Activated gamma-delta T cell treated with anti-CD3 and anti-CD28 coated beads, Interleukin-2, amount 50 U/mL, for 16 hours (primary cell): ENCODE data around the gene SPINK4.

ENCODE experiments used
- DNase-seq: peaks from one replicate; pipeline ENCODE4 v3.0.0-alpha.2; 2020; ENCODE audit warnings: low read depth

SPINK4 gene

GRCh38 chr9:33229359-33230114 lies 10.4 kb upstream of the SPINK4 start:
- DNase-seq: no peak

DNA sequence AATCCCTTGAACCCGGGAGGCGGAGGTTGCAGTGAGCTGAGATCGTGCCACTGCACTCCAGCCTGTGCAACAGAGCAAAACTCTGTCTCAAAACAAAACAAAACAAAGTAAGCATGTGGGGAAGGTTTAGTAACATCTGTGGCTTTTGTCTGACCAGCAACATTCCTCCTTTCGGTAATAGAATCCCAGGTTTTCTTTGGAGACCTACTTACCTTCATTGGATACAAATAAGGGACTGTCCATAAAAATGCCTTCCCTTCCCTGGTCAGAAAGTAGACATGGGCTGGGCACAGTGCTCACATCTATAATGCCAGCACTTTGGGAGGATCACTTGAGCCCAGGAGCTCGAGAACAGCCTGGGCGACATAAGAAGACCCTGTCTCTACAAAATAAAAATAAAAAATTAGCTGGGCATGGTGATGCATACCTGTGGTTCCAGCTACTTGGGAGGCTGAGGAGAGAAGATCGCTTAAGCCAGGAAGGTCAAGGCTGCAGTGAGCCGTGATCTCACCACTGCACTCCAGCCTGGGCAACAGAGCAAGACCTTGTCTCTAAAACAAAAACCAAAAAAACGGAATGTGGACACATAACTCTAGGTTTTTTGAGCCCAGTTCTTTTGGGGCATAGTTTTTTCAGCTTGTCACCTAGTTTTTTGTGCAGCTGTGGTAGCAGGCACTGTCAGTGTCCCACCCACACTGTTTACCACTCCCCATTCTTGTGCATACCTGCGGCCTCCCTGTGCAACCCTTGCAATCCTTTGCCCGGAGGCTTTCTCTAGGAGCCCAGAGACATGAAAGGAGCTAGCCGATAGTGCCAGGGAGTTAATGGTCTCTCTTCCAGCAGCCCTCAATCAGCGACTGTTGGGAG lies 9.0 kb upstream of the SPINK4 start:
- no peak for DNase-seq

DNA sequence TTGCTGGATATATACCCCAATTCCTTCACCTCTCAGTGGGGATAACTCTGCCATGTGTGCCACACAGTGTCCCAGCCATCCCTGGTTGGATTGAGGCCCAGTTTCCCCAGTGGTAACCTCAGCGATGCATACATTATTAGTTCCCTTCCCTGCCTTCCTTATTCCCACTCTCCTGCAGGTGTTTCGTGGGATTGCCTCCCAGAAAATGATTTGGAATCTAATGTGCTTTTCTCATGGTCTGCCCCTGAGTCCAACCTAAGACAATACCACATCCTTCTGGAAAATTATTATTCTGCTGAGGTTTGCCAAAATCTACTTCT lies 8.4 kb upstream of the SPINK4 start:
- no peak for DNase-seq

GRCh38 chr9:33232815-33233214 lies 7.2 kb upstream of the SPINK4 start:
- DNase-seq: no peak

GRCh38 chr9:33233626-33234342 lies 6.2 kb upstream of the SPINK4 start:
- DNase-seq: no peak

DNA sequence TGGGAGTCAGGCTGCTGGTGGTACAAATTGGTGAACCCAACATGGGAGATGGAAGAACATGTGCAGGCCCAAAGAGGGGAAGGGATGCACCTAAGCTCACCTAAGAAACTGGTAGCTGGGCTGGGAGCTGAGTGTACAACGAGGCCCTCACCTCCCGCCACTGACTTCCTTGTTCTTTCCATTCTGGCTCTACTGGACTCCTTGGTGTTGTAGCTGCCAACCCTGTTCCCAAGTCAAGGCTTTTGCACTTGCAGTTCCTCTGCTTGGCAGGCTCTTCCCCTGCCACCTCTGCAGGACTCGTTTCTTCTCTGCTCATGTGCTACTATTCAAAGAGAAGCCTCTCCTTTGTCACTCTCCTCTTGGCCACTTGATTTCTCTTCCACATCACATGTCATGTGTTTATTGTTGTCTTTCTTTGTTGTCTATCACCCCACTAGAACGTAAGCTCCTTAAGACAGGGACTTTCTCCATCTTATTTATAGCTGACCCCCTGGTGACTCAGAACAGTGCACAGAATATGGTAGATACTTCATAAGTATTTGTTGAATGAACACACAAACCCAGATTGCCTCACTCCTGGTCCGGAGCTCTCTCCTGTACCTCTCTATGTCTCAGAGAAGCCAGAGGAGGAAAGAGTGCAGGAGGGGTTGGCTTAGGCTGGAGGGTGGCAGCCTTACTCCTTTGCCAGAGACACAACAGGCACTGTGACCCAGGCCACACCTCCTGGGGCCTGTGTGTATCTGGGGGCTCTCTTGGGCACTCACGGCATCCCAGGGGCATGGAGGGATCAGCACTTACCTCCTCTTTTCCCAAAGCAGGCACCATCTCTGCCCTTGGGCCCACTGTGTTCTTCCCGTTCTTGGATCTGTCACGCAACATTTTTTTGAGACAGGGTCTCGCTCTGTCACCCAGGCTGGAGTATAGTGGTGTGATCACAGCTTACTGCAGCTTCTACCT lies 5.2 kb upstream of the SPINK4 start:
- DNase-seq: no peak

GRCh38 chr9:33236571-33236970 lies 3.4 kb upstream of the SPINK4 start:
- DNase-seq: no peak

- DNase-seq: no peak
Measured at GRCh38 chr9:33241298-33241697, 1.3 kb downstream of the SPINK4 start.

DNA sequence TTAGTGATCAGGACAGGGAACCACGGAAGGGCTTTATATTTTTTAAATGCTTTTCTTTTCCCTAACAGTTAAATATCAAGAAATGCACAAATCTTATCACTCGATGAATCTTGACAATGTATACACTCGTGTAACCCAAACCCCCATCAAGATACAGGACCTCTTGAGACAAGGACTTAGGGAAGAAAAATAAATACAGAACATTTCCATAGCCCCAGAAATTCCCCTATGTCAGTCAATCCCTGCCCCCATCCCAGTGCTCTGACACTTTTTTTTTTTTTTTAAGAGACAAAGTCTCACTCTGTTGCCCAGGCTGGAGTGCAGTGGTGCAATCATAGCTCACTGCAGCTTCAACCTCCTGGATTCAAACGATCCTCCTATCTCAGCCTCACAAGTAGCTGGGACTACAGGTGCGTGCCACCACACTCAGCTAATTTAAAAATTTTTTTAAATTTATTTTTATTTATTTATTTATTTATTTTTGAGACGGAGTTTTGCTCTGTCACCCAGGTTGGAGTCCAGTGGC lies 2.7 kb downstream of the SPINK4 start:
- no peak for DNase-seq

GRCh38 chr9:33244137-33244784 lies 4.3 kb downstream of the SPINK4 start:
- DNase-seq: no peak

DNA sequence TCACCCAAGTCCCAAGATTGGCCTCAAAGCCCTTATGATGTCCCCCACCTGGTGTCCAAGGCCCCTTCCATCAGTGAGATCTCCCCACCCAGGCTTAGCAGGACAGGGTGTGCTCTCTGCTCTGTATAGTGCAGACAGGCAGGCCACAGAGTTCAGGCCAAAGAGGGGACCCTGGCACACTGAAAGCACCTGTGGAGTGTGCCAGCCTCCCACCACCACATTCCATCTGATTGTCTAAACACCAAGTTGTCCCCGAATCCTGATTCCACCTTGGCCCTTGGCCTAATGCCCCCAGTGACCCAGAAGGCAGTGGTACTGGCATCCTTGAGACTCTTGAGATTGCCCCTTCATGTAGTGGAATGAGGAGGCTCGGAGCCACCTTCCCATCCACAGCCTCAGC lies 5.4 kb downstream of the SPINK4 start:
- no peak for DNase-seq

DNA sequence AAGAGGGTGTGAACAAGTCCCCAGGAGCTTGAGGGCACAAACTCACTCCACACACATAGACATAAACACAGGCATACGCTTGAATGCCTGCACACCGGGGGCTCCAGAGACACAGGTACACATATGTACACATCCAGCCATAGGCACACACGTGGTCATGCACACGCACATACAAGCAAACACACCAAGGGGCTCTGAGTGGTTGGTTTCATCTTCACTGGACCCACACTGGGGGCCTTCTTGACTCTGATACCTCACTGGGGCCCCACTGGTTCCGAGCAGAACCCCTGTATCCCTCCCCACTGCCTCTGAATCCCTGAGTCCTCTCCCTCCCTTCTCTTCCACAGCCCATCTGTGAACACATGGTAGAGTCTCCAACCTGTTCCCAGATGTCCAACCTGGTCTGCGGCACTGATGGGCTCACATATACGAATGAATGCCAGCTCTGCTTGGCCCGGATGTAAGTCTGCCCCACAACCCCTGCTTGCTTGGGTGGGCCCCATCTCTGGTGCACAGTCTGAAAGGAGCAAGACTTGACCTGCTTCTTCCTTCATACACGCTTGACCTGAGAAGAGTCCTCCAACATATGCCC lies 6.4 kb downstream of the SPINK4 start:
- no peak for DNase-seq

DNA sequence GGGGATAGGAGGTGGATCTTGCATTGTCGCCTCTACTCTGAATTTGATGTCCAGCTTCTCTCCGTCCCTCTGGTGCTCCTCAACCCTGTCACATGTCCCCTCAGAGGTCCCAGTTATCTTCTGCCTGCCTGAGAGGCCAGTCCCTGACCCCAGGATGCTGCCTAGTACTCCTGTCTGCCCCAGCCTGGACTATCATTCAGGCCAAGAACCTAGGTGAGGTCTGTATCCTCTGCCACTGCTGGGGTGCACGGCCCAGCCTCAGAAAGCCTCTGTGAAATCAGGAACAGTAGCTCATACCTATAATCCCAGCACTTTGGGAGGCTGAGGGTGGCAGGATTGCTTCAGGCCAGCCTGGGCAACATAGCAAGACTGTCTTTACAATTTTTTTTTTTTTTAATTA lies 8.6 kb downstream of the SPINK4 start:
- no peak for DNase-seq

- DNase-seq: no peak
Measured at GRCh38 chr9:33249087-33249658, 9.2 kb downstream of the SPINK4 start.

DNA sequence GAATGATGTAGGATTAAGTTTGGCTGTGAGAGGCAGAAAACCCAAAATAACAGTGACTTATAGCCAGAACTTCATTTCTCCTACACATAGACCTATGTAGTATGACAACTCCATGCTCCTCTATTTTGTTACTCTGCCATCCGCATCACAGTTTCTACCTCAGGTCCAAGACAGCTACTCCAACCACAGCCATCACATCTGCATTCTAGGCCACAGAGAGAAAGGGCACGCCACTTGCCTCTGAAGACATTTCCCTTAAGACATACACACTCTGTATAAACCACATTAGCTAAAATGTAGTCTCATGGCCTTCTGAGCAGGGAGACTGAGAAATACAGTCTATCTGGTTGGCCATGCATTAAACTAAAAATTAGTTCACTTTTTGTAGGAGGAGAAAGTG lies 10.0 kb downstream of the SPINK4 start:
- DNase-seq: no peak

DNA sequence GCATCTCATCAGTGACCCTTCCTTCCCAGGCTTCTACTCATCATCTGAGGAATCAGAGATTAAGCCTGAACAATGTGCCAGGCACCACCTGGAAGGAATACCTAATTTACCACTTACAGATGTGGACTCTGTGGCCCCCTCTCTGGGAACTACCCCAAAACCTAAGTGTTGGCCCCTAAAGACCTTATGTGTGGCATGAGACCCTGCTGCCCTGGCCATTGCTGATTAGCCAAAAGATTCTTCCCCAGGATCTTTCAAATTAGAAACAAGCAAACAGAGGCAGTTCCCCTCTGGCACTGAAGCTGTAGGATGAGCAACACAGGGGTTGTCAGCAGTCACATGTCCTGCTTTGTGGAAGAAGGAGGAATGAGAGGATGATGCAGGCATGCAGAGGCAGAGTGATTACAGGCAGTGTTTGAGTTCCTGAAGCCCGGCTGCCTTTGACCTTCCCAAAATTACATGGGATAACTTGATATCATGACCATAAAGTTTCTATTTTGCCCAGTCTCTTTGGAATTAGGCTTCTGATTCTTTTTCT lies 10.6 kb downstream of the SPINK4 start:
- no peak for DNase-seq

DNA sequence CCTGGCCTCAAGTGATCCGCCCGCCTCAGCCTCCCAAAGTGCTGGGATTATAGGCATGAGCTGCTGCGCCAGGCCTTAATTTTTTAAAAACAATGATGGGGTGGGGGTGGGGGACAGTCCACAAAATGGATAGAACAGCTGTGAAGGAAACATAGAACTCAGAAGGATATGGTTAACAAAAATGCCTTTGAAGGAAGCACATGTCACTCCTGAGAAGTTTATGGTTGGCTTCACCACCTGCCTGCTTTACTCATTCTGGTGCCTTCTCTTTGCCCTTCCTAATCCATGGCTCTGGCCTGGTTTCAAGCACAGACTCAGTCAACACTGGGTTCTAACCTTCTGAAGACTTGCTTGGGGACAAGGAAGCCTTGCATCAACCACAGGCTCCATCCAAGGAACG lies 14.2 kb downstream of the SPINK4 start:
- no peak for DNase-seq

DNA sequence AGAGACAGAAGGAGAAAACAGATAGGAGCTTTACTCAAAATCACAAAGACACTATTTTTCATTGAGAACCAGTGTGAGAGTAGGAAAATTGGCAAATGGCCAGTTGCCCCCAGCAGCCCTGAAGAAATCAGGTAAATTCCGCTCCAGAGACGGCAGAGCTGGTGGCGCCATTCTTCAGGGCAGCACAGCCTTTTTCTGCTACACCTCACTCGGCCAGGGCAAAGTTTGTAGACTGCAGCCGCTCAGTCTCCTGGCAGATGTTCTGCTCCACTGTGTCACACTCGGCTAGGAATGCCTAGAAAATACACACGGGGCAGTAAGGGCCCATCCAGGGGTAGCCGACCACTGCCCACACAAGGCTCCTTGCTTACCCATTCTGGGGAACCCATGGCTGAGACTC lies 15.0 kb downstream of the SPINK4 start:
- no peak for DNase-seq

DNA sequence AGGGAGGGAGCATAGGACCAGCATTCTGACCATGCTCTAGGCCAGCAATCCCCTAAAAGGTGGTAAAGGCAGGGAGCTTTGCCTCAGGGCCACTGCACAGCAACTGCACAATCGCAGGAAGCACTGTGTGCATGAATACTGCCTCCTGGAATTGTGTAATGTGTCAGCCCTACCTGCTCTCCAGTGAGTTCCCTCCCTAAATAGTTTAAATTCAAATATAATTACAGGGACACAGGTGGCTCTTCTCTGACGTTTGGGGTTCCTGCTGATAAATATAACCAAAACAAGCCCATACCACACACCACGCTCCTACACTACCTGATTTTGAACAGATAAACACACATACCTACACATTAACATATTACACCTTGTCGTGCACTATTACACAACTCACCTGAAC lies 15.5 kb downstream of the SPINK4 start:
- DNase-seq: no peak

DNA sequence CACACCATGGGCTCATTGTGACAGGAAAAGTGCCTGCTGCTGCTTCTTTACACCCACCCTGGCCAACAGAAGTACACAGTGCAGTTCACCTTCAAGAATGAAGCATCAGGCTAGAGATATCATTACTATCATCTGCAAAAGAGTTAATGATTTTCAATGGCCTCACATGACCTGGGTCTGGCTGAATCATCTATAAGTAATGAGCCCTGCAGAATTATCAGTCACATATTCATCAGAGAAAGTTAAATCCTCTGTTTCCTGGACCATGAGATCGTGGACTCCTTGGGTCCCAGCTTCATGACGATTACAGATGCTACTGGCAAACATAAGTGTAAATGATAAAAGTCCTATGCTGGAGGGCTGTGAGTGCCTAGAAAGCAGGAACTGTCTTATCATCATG lies 16.3 kb downstream of the SPINK4 start:
- DNase-seq: no peak
